ENCODE results near the gene SFR1. TPM values are rescaled to one million over a fixed set of nuclear protein-coding genes. Genes with fewer than 3 reads are reported as not detected.

The SFR1 gene
- total RNA-seq, 2 experiments from 2014 or later: 13.9 to 14.8 TPM

GRCh38 chr10:104077663-104078151 is 44.3 kb upstream of the SFR1 start:
- no peaks in the 10 kb centered on the region for H3K9me3 ChIP-seq (ENCODE audit: low read length)
- no peak for TF ChIP-seq CTCF (conservative IDR thresholded peaks at IDR 0.05; ENCODE audit: low read length)
- no peak for TF ChIP-seq EZH2phosphoT487 (IDR thresholded peaks at IDR 0.05; ENCODE audit: borderline replicate concordance, low read depth, low read length)
- no peaks in the 10 kb centered on the region for H4K20me1 ChIP-seq (ENCODE audit: insufficient read depth, low read length)
- no peak overlapping the region for H2AFZ ChIP-seq (ENCODE audit: low read length)
- H3K36me3 ChIP-seq (ENCODE audit: insufficient read depth, low read length): no peaks in the 10 kb centered on the region
- H3K4me1 ChIP-seq (ENCODE audit: insufficient read depth, low read length, poor library complexity, severe bottlenecking): no peaks in the 10 kb centered on the region
- no peak overlapping the region for H3K4me3 ChIP-seq (ENCODE audit: low read depth, low read length, poor library complexity, severe bottlenecking)
- POLR2A ChIA-PET: interaction anchor here (0.9 to 1.3 kb wide), 2 partner anchors 11 to 100 kb away, joined by 3 read pairs; no protein-coding TSS in a partner anchor
- intact Hi-C loops (cut with micrococcal nuclease; ENCODE audit: unreplicated experiment): no loop called here
- no TSS peak for BruUV-seq (replicated peaks)
- H3K27ac ChIP-seq (ENCODE audit: low read depth, low read length, poor library complexity, severe bottlenecking): no peak overlapping the region
- DNase-seq (ENCODE audit: low spot score): no peak
- no peaks in the 10 kb centered on the region for H3K79me2 ChIP-seq (ENCODE audit: insufficient read depth, low read depth, low read length)
- H3K4me2 ChIP-seq (ENCODE audit: low read length): no peak overlapping the region
- no peaks in the 10 kb centered on the region for H3K9me2 ChIP-seq (ENCODE audit: insufficient read depth, low read length)
- CTCF ChIA-PET (ENCODE audit: unreplicated experiment): interaction anchor here (0.6 kb wide), 1 partner anchor 886 kb away, joined by 4 read pairs; no protein-coding TSS in a partner anchor

GRCh38 chr10:104080762-104081161 is 41.2 kb upstream of the SFR1 start:
- no peak overlapping the region for H2AFZ ChIP-seq (ENCODE audit: low read length)
- no peaks in the 10 kb centered on the region for H3K79me2 ChIP-seq (ENCODE audit: insufficient read depth, low read depth, low read length)
- no TSS peak for BruUV-seq (replicated peaks)
- no peaks in the 10 kb centered on the region for H3K9me2 ChIP-seq (ENCODE audit: insufficient read depth, low read length)
- ChIA-PET POLR2A (no interaction called here), CTCF (ENCODE audit: unreplicated experiment) (no interaction called here)
- no peak overlapping the region for H3K27ac ChIP-seq (ENCODE audit: low read depth, low read length, poor library complexity, severe bottlenecking)
- no peak overlapping the region for H3K4me3 ChIP-seq (ENCODE audit: low read depth, low read length, poor library complexity, severe bottlenecking)
- no peaks in the 10 kb centered on the region for H3K4me1 ChIP-seq (ENCODE audit: insufficient read depth, low read length, poor library complexity, severe bottlenecking)
- no peaks in the 10 kb centered on the region for H4K20me1 ChIP-seq (ENCODE audit: insufficient read depth, low read length)
- H3K9me3 ChIP-seq (ENCODE audit: low read length): no peaks in the 10 kb centered on the region
- H3K4me2 ChIP-seq (ENCODE audit: low read length): no peak overlapping the region
- TF ChIP-seq EZH2phosphoT487 (IDR thresholded peaks at IDR 0.05; ENCODE audit: borderline replicate concordance, low read depth, low read length) (no peak), CTCF (conservative IDR thresholded peaks at IDR 0.05; ENCODE audit: low read length) (peak; percentile 76)
- intact Hi-C loops (cut with micrococcal nuclease; ENCODE audit: unreplicated experiment): loop anchor here (1.0 kb wide), 1 partner anchor 192 kb away; no protein-coding TSS in a partner anchor
- no peaks in the 10 kb centered on the region for H3K36me3 ChIP-seq (ENCODE audit: insufficient read depth, low read length)
- DNase-seq (ENCODE audit: low spot score): peak; percentile 39

GRCh38 chr10:104081998-104082397 is 40.0 kb upstream of the SFR1 start:
- H3K4me2 ChIP-seq (ENCODE audit: low read length): no peak overlapping the region
- no peak overlapping the region for H3K27ac ChIP-seq (ENCODE audit: low read depth, low read length, poor library complexity, severe bottlenecking)
- CTCF ChIA-PET (ENCODE audit: unreplicated experiment): no interaction called here
- no peak overlapping the region for H3K4me3 ChIP-seq (ENCODE audit: low read depth, low read length, poor library complexity, severe bottlenecking)
- H3K9me2 ChIP-seq (ENCODE audit: insufficient read depth, low read length): no peaks in the 10 kb centered on the region
- no peak overlapping the region for H2AFZ ChIP-seq (ENCODE audit: low read length)
- no peaks in the 10 kb centered on the region for H3K36me3 ChIP-seq (ENCODE audit: insufficient read depth, low read length)
- BruUV-seq (replicated peaks): no TSS peak
- TF ChIP-seq CTCF (conservative IDR thresholded peaks at IDR 0.05; ENCODE audit: low read length): no peak
- TF ChIP-seq EZH2phosphoT487 (IDR thresholded peaks at IDR 0.05; ENCODE audit: borderline replicate concordance, low read depth, low read length): no peak
- H3K79me2 ChIP-seq (ENCODE audit: insufficient read depth, low read depth, low read length): no peaks in the 10 kb centered on the region
- H3K4me1 ChIP-seq (ENCODE audit: insufficient read depth, low read length, poor library complexity, severe bottlenecking): no peaks in the 10 kb centered on the region
- no peaks in the 10 kb centered on the region for H4K20me1 ChIP-seq (ENCODE audit: insufficient read depth, low read length)
- DNase-seq (ENCODE audit: low spot score): no peak
- intact Hi-C loops (cut with micrococcal nuclease; ENCODE audit: unreplicated experiment): no loop called here
- POLR2A ChIA-PET: no interaction called here
- no peaks in the 10 kb centered on the region for H3K9me3 ChIP-seq (ENCODE audit: low read length)
